ENCODE results near the gene ADGRL3.
"Not testable (repeated sequence)": the region's sequence is repeated elsewhere in the genome, so short reads cannot be mapped to it uniquely, and the experiment has no call there.

ADGRL3 gene

GRCh38 chr4:61714387-61714911, 514.3 kb downstream of the ADGRL3 start:
- in situ Hi-C loops (cut with HindIII; ENCODE audit: low sequenced_read_pairs): no loop called here

GRCh38 chr4:61716426-61716825, 516.3 kb downstream of the ADGRL3 start:
- in situ Hi-C loops (cut with HindIII; ENCODE audit: low sequenced_read_pairs): no loop called here

GRCh38 chr4:61723492-61723891, 523.4 kb downstream of the ADGRL3 start:
- in situ Hi-C loops (cut with HindIII; ENCODE audit: low sequenced_read_pairs): no loop called here

- in situ Hi-C loops (cut with HindIII; ENCODE audit: low sequenced_read_pairs): no loop called here
Measured at GRCh38 chr4:61727286-61727685, 527.2 kb downstream of the ADGRL3 start.

GRCh38 chr4:61734409-61734808, 534.3 kb downstream of the ADGRL3 start:
- in situ Hi-C loops (cut with HindIII; ENCODE audit: low sequenced_read_pairs): no loop called here

GRCh38 chr4:61739887-61740286, 539.8 kb downstream of the ADGRL3 start:
- in situ Hi-C loops (cut with HindIII; ENCODE audit: low sequenced_read_pairs): no loop called here

- in situ Hi-C loops (cut with HindIII; ENCODE audit: low sequenced_read_pairs): no loop called here
Measured at GRCh38 chr4:61740886-61741285, 540.8 kb downstream of the ADGRL3 start.

GRCh38 chr4:61741327-61742096, 541.4 kb downstream of the ADGRL3 start:
- in situ Hi-C loops (cut with HindIII; ENCODE audit: low sequenced_read_pairs): no loop called here

GRCh38 chr4:61750810-61751209, 550.7 kb downstream of the ADGRL3 start:
- in situ Hi-C loops (cut with HindIII; ENCODE audit: low sequenced_read_pairs): no loop called here

- in situ Hi-C loops (cut with HindIII; ENCODE audit: low sequenced_read_pairs): no loop called here
Measured at GRCh38 chr4:61752617-61753016, 552.5 kb downstream of the ADGRL3 start.

- in situ Hi-C loops (cut with HindIII; ENCODE audit: low sequenced_read_pairs): no loop called here
Measured at GRCh38 chr4:61753739-61754138, 553.6 kb downstream of the ADGRL3 start.

GRCh38 chr4:61756937-61757336, 556.8 kb downstream of the ADGRL3 start:
- in situ Hi-C loops (cut with HindIII; ENCODE audit: low sequenced_read_pairs): not testable (repeated sequence)

- in situ Hi-C loops (cut with HindIII; ENCODE audit: low sequenced_read_pairs): not testable (repeated sequence)
Measured at GRCh38 chr4:61757983-61758382, 557.9 kb downstream of the ADGRL3 start.

GRCh38 chr4:61758596-61758995, 558.5 kb downstream of the ADGRL3 start:
- in situ Hi-C loops (cut with HindIII; ENCODE audit: low sequenced_read_pairs): not testable (repeated sequence)

GRCh38 chr4:61759245-61759644, 559.1 kb downstream of the ADGRL3 start:
- in situ Hi-C loops (cut with HindIII; ENCODE audit: low sequenced_read_pairs): not testable (repeated sequence)

- in situ Hi-C loops (cut with HindIII; ENCODE audit: low sequenced_read_pairs): not testable (repeated sequence)
Measured at GRCh38 chr4:61759885-61760284, 559.8 kb downstream of the ADGRL3 start.

- in situ Hi-C loops (cut with HindIII; ENCODE audit: low sequenced_read_pairs): no loop called here
Measured at GRCh38 chr4:61760820-61761219, 560.7 kb downstream of the ADGRL3 start.

- in situ Hi-C loops (cut with HindIII; ENCODE audit: low sequenced_read_pairs): no loop called here
Measured at GRCh38 chr4:61762722-61763627, 562.8 kb downstream of the ADGRL3 start.

GRCh38 chr4:61763682-61764081, 563.6 kb downstream of the ADGRL3 start:
- in situ Hi-C loops (cut with HindIII; ENCODE audit: low sequenced_read_pairs): no loop called here

GRCh38 chr4:61764090-61764489, 564.0 kb downstream of the ADGRL3 start:
- in situ Hi-C loops (cut with HindIII; ENCODE audit: low sequenced_read_pairs): not testable (repeated sequence)

GRCh38 chr4:61769444-61770167, 569.5 kb downstream of the ADGRL3 start:
- in situ Hi-C loops (cut with HindIII; ENCODE audit: low sequenced_read_pairs): not testable (repeated sequence)

Measured in endothelial cell of hepatic sinusoid (primary cell).